NCI-H2107 (cell line): ENCODE measurements around the gene IGLL1.
A peak's percentile ranks its signal among the peaks of the same experiment; 100 is the strongest.
"Not testable (repeated sequence)": the region's sequence is repeated elsewhere in the genome, so short reads cannot be mapped to it uniquely, and the experiment has no call there.

Experiments
- DNase-seq: peaks from one replicate; lab custom pipeline; 2025; lab: John Stamatoyannopoulos, UW

Gene IGLL1

GRCh38 chr22:23540837-23541236 is 39.3 kb downstream of the IGLL1 start:
- DNase-seq: not testable (repeated sequence)

- not testable (repeated sequence) for DNase-seq
Measured at GRCh38 chr22:23539839-23540198, 40.3 kb downstream of the IGLL1 start.

- peak; percentile 41 for DNase-seq
Measured at GRCh38 chr22:23539135-23539838, 40.8 kb downstream of the IGLL1 start.

GRCh38 chr22:23538696-23539030 is 41.4 kb downstream of the IGLL1 start:
- DNase-seq: not testable (repeated sequence)

GRCh38 chr22:23537830-23538695 is 42.0 kb downstream of the IGLL1 start:
- not testable (repeated sequence) for DNase-seq

- no peak for DNase-seq
Measured at GRCh38 chr22:23537416-23537815, 42.7 kb downstream of the IGLL1 start.

- DNase-seq: no peak
Measured at GRCh38 chr22:23536821-23537345, 43.2 kb downstream of the IGLL1 start.

- DNase-seq: not testable (repeated sequence)
Measured at GRCh38 chr22:23535790-23536661, 44.1 kb downstream of the IGLL1 start.

- no peak for DNase-seq
Measured at GRCh38 chr22:23534851-23535717, 45.0 kb downstream of the IGLL1 start.

GRCh38 chr22:23534201-23534850 is 45.8 kb downstream of the IGLL1 start:
- no peak for DNase-seq

GRCh38 chr22:23533771-23534191 is 46.3 kb downstream of the IGLL1 start:
- no peak for DNase-seq

- DNase-seq: peak; percentile 29
Measured at GRCh38 chr22:23533328-23533762, 46.7 kb downstream of the IGLL1 start.

- no peak for DNase-seq
Measured at GRCh38 chr22:23532731-23533130, 47.4 kb downstream of the IGLL1 start.

GRCh38 chr22:23531966-23532705 is 48.0 kb downstream of the IGLL1 start:
- no peak for DNase-seq

- no peak for DNase-seq
Measured at GRCh38 chr22:23531283-23531956, 48.7 kb downstream of the IGLL1 start.

- DNase-seq: no peak
Measured at GRCh38 chr22:23530766-23531282, 49.3 kb downstream of the IGLL1 start.

- DNase-seq: no peak
Measured at GRCh38 chr22:23530106-23530505, 50.0 kb downstream of the IGLL1 start.

GRCh38 chr22:23529166-23530103 is 50.7 kb downstream of the IGLL1 start:
- DNase-seq: no peak
